Right ventricle myocardium superior (tissue), 1 donor: ENCODE results near the gene FBXL14. TPM values are rescaled to one million over a fixed set of nuclear protein-coding genes. Genes with fewer than 3 reads are reported as not detected.
"Not testable (repeated sequence)": the region's sequence is repeated elsewhere in the genome, so short reads cannot be mapped to it uniquely, and the experiment has no call there.

Experiments used
- ATAC-seq: fragments of 200-7000 bp; cut with Tn5 transposase; one replicate; pipeline ENCODE4 v1.9.1; 2020; ENCODE audit warnings: mild to moderate bottlenecking; ENCODE audit not compliant: poor library complexity
- DNase-seq: peaks from one replicate; pipeline ENCODE4 v3.0.0-alpha.2; 2020
- intact Hi-C: fragments of 100-400 bp; cut with DNase I; formaldehyde crosslinking; loops from one replicate; pipeline ENCODE4 v1.11.2; 2022
- total RNA-seq: library from RNA; stranded (reverse); fragmentation: NEBNext Ultra II Directional; extraction: Animal tissue kit (Norgen Biotek cat#: 25700); gene quantifications from one replicate; pipeline ENCODE4 v1.2.1, GENCODE V29; 2021
- donor health status: DM: no; HTN: yes; CAD: no; lungs with severe emphysema.

The FBXL14 gene
- total RNA-seq, 1 donor from 2014 or later = 7.0 TPM

- intact Hi-C loops = no loop called here
- no peak for ATAC-seq
- DNase-seq = no peak
These were observed 9.1 kb upstream of the FBXL14 start for GRCh38 chr12:1603269-1603993.

DNA sequence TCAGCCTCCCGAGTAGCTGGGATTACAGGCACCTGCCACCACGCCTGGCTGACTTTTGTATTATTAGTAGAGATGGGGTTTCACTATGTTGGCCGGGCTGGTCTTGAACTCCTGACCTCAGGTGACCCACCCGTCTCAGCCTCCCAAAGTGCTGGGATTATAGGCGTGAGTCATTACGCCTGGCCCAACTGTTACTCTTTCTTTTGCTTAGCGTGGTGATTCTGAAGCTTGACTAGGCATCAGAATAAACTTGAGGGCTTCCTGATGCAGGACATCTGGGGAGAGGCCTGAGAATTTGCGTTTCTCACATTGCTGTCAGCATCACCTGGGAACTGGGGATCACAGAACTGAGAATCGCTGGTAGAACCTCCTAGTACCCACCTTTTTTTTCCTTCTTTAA lies 8.3 kb upstream of the FBXL14 start:
- DNase-seq, ATAC-seq, intact Hi-C loops: not testable (repeated sequence)

DNA sequence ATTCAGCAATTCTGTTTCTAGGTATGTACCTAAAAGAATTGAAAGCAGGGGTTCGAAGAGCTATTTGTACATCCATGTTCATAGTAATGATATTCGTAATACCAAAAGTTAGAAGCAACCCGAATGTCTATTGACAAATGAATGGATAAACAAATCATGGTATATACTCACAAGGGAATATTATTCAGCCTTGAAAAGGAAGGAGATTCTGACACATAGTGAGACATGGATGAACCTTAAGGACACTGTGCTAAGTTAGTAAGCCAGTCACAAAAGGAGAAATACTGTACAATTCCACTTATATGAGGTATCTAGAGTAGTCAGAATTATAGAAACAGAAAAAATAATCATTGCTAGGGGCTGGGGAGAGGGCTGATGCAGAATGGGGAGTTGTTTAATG lies 4.4 kb upstream of the FBXL14 start:
- intact Hi-C loops = no loop called here
- DNase-seq (no peak), ATAC-seq (no peak)

DNA sequence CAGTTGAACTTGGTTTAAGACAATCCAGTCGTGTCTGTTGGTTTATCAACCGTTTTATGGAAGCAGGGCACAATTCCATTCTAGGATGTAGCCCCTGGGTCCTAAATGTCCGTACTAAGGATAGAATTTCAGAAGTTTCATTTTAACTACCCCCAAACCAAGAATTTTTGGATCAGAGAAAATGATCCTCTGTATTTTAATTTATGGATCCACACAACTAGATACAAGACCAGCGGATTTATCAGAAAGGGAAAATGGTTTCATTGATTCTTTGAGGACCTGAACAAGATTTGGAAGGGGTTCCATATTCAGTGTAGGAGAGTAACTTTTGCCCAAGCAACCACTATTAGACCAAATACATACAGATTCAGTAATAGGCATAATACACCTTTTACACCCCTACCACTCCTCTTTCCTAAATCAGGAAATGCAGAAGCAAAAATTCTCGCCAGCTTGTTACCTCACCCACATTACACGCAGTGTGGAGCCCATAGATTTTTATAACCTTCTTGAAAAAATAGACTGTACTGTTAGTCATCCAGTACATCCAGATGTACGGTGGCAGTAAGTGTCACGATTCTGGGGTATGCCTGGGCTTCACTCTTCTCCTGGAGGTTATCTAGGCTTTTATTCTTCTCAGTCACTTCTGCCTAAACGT lies 1.4 kb upstream of the FBXL14 start:
- DNase-seq (no peak), ATAC-seq (no peak)
- intact Hi-C loops = no loop called here

DNA sequence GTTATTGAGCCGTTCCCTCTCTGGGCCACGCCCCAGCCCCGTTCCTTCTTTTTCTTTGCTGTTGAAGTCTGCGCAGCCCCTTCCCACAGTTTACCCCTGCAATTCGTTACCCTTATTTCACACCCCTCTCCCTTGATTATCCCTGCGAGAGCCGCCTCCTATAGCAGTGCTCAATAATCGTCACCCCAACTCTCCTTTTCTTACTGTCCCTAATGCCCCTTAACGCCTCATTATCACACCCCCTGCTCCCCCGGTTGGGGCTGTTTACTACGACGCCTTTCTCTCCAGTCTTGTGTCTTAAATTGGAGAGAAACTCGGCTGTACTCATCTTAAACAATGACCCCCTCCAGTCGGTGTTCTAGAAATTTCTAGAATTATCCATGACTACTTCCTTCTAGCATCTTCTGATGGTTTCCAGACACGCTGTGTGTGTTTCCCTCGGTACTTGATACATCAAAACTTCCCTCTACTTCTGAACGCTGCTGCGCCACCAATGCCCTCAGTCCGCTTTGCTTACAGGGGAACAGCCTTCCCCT lies 713 bp upstream of the FBXL14 start:
- ATAC-seq (peak; percentile 15), DNase-seq (no peak)
- intact Hi-C loops = no loop called here

DNA sequence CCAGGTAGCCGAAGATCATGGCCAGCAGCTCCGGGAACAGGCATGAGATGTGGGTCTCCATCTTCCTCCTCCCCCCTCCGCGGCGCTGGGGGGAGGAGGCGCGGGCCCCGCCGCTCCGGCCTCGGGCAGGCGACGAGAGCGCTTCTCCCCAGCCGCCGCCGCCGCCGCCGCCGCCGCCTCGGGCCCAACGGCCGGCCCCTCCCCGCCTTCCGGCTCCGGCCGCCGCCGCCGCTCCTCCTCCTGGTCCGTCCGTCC lies 448 bp downstream of the FBXL14 start:
- no peak for DNase-seq
- ATAC-seq = peak; percentile 59
- intact Hi-C loops = no loop called here

GRCh38 chr12:1593174-1594005 lies 991 bp downstream of the FBXL14 start:
- peak; percentile 11 for ATAC-seq
- intact Hi-C loops = no loop called here
- peak; percentile 58 for DNase-seq

DNA sequence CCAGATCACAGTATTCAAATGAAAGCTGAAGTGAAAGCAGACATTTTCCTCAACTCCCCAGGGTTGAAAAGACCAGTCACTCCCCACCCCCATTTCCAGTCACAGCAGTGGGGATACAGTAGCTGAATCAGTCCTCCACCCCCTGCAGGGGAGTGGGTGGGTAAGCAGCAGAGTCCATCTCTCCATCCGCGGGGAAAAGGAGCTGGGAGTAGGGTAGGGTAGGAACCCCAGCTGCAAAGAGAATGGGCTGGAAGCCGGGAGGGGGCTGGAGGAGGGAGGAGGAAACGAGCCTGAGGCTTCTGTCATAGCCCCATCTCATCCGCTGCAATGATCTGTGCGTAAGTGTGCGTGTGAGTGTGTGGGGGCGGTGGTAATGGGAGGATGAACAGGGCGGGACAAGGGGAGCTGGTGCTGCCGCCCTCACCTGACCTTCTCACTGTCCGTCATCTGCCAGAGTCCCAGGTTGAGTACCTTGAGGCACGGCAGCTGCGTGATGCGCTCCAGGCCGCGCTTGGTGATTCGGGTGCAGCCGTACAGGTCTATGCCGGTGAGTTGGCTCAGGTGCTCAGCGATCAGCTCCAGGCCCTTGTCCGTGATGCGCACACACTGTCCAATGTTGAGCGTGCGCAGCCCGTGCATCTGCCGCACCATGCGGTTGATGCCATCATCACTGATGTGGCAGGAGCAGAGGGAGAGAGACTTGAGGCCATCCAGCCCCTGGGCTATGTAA lies 1.8 kb downstream of the FBXL14 start:
- intact Hi-C loops = no loop called here
- peak; percentile 45 for DNase-seq
- no peak for ATAC-seq

GRCh38 chr12:1591543-1591942 lies 2.8 kb downstream of the FBXL14 start:
- no peak for DNase-seq
- ATAC-seq = no peak
- intact Hi-C loops = no loop called here

GRCh38 chr12:1591034-1591433 lies 3.3 kb downstream of the FBXL14 start:
- DNase-seq (no peak), ATAC-seq (no peak)
- intact Hi-C loops = no loop called here

DNA sequence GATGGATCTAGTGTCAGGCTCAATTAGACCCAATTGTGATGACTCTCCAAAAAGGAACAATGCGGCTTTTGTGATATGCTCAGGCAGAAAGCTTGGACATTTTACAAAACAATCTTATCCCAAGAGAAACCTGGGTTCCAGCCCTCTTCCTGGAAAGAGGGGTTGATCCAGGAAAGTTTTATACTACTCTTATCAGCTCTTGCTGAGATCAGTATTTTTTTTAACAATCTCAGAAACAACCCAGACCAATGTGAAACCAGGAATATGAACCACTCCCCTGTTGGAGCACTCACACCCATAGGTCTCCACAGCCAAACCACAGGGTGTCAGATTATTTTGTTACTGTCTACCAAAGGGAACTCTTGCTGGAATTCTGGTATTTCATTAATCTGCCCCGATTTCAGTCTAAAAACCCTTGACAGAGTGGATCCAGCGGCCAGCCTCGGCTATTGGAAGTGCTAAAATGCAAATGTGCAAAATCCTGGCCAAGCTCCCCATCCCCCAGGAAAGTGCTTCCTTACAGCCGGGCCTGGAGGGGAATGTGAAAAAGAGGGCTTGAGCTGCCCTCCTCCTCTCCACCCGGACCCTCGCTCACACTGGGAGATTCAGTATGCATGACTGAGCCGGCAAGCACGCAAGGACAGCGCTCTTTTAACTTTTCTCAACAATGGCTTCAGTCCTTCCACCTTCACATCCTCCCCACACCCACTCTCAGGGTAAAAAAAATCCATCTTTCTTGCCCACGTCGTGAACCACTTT lies 4.0 kb downstream of the FBXL14 start:
- intact Hi-C loops = no loop called here
- DNase-seq (no peak), ATAC-seq (peak; percentile 19)

DNA sequence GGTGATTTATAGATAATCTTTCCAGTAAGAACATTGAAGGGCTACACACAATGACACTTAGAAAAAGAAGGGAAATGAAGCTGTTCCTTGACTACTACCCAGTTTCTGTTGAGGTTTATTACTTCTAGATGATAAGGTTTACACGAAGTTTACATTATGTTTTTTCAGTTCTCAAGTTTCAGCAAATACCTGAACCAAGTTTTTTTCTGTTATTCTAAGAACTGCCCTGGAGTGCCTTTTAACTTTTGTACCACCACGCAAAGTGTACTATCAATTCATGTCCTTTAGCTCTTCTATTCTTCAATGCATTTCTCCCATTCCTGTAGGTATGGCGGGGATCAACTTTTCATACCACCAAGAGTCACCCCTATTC lies 5.8 kb downstream of the FBXL14 start:
- ATAC-seq (no peak), DNase-seq (no peak)
- intact Hi-C loops = no loop called here

DNA sequence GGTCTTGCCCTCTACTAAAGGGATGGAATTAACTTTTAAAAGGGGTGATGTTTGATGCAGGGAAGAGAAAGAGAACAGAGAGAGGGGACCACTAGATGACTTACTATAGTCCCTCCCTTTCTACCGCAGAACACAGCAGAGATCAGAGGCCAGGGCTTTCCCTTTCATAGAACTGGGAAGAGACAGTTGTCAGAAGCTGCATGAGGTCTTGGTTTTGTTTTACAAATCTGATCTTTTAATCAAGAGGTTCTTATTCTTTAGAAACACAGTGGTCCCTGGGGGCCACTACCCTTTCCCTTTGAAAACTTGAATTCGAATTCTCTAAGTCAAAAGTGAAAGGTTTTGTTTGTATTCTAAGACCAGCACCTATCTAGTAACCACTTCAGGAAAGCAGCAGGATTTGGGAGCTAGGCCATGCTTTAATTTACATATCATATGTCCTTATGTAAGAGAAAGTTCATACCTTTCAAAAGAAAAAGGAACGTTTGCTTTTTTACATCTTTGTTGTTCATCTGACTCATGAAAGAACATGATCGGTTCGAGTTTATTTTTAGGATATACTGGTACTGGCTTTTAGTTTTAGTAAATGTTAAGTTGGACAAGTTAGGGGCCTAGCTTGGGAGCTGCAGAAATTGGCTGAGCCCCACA lies 6.3 kb downstream of the FBXL14 start:
- no peak for DNase-seq
- ATAC-seq = no peak
- intact Hi-C loops = no loop called here

- DNase-seq (no peak), ATAC-seq (no peak)
- intact Hi-C loops = no loop called here
These were observed 10.1 kb downstream of the FBXL14 start for GRCh38 chr12:1584326-1584725.

DNA sequence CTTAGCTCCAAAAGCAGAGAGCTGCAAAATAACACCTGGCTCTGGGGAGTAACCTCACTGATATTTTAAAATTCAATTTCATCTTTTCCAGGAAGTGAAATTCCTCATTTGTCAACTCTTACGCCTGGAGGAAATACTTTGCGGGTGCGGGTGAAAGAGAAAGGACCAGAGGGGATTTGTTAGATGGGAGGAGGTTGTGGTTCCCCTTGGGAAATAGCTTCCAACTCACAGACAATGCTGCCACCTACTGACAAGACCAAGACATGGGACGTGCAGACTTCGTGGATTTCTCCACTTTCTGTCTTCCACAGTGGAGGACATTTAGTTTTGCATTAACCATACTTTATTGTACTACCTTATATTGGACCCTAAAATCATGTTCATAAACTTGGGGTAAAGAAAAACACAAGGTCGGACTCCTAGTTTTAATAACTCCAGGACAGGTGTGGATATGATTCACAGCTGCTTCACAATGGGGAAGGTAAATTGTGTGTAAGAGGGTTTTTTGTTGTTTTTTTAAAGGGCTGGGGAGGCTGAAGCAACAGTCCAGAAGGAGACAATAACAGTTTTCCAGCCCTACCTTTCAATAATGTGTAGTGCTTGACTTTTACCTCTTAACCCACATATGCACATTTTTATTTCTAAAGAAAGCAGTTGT lies 10.8 kb downstream of the FBXL14 start:
- intact Hi-C loops = loop anchor here (2.0 kb wide), 1 partner anchor 465 kb away; no protein-coding TSS in a partner anchor
- DNase-seq (no peak), ATAC-seq (peak; percentile 90)

GRCh38 chr12:1582709-1583050 lies 11.7 kb downstream of the FBXL14 start:
- intact Hi-C loops = loop anchor here (2.0 kb wide), 1 partner anchor 464 kb away; no protein-coding TSS in a partner anchor
- DNase-seq (no peak), ATAC-seq (no peak)

GRCh38 chr12:1581973-1582708 lies 12.2 kb downstream of the FBXL14 start:
- DNase-seq (no peak), ATAC-seq (no peak)
- intact Hi-C loops = loop anchor here (2.0 kb wide), 1 partner anchor 463 kb away; no protein-coding TSS in a partner anchor
